ENCODE measurements around the gene EML6.

Gene EML6

DNA sequence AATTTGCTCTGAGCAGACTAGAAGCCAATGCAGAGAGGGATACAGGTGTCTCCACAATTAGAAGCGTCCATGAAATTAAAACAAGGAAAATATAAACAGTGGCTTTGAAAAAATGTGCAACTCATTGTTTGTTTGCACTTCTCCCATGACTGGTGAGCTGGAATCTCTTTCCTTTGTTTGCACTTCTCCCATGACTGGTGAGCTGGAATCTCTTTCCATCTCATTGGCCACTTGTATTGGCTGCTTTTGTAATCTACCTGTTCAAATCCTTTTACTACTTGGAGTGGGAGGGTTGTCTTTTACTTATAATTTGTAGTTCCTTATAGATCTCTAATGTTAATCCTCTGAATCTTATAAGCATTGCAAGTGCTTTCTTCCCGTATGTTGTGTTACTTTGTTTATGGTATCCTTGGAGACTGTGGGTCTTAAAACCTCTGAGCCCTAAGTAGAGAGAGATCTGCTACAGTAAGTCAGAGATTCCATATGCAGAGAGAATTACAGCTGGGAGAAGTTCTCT is 232.7 kb downstream of the EML6 start:
- Histone ChIP-seq H3K4me3 (ENCODE audit: low read length) (no peak overlapping the region), H3K9ac (ENCODE audit: low read length) (no peak overlapping the region), H3K4me1 (ENCODE audit: control insufficient read depth, insufficient read depth, low read length) (no peaks in the 10 kb centered on the region), H3K27ac (ENCODE audit: low read depth, low read length) (no peak overlapping the region), H3K27me3 (ENCODE audit: control insufficient read depth, insufficient read depth, low read length) (no peaks in the 10 kb centered on the region), H3K36me3 (ENCODE audit: control insufficient read depth, insufficient read depth, low read length) (no peaks in the 10 kb centered on the region)

DNA sequence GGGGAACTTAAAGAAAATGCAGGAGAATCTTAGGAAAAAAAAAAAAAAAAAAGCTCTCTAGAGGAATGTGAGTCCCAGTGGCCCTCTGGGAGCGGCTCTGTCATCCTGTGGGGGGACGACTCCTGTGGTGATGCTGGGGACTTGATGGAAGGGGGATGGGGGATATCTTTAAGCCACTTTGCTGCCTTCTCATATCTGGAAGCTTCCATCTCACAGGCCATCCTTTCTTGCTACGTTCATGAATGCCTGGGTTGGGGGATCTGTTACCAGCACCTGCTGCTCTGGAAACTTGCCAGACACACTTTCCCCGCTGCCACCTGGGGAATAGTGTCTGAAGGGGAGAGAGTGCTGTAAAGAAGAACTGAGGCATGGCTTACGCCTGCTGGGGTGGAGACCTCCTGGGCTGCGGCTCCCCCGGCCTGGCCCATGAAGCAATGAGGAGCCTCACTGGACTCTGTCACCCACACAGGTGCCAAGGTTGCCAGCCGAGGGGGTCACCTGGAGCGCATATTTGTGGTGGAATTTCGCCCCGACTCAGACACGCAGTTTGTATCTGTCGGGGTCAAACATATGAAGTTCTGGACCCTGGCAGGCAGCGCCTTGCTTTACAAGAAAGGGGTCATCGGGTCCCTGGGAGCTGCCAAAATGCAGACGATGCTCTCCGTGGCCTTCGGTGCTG is 234.0 kb downstream of the EML6 start:
- Histone ChIP-seq H3K27ac (ENCODE audit: low read depth, low read length) (no peak overlapping the region), H3K36me3 (ENCODE audit: control insufficient read depth, insufficient read depth, low read length) (no peaks in the 10 kb centered on the region), H3K4me1 (ENCODE audit: control insufficient read depth, insufficient read depth, low read length) (no peaks in the 10 kb centered on the region), H3K9ac (ENCODE audit: low read length) (no peak overlapping the region), H3K27me3 (ENCODE audit: control insufficient read depth, insufficient read depth, low read length) (no peaks in the 10 kb centered on the region), H3K4me3 (ENCODE audit: low read length) (no peak overlapping the region)

DNA sequence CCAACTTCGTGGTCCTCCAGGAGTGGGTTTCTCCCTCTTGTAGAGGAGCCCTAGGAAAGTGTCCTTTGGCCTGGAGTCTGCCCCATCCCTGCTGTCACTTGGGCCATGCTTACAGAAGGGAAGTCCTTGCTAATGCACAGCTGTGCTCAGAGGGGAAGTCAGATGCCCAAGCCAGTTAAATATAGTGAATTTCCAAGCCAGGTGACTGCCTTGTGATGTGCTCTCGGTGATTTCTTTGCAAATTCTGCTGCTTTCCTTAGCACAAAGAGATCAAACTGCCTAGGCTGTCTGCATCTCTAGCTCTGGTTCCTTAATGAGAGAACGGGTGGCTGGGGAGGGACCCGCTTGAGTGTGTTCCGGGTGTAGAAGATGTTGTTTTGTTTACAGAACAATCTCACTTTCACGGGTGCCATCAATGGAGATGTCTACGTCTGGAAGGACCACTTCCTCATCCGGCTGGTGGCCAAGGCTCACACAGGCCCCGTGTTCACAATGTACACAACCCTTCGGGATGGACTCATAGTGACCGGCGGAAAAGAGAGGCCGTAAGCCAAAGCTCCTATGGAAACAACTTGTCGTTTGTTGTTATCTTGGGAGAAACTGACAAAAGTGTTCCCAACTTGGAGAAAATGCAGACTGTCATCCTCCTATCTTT is 235.4 kb downstream of the EML6 start:
- Histone ChIP-seq H3K9ac (ENCODE audit: low read length) (no peak overlapping the region), H3K27ac (ENCODE audit: low read depth, low read length) (no peak overlapping the region), H3K4me1 (ENCODE audit: control insufficient read depth, insufficient read depth, low read length) (no peaks in the 10 kb centered on the region), H3K36me3 (ENCODE audit: control insufficient read depth, insufficient read depth, low read length) (no peaks in the 10 kb centered on the region), H3K27me3 (ENCODE audit: control insufficient read depth, insufficient read depth, low read length) (no peaks in the 10 kb centered on the region), H3K4me3 (ENCODE audit: low read length) (no peak overlapping the region)

DNA sequence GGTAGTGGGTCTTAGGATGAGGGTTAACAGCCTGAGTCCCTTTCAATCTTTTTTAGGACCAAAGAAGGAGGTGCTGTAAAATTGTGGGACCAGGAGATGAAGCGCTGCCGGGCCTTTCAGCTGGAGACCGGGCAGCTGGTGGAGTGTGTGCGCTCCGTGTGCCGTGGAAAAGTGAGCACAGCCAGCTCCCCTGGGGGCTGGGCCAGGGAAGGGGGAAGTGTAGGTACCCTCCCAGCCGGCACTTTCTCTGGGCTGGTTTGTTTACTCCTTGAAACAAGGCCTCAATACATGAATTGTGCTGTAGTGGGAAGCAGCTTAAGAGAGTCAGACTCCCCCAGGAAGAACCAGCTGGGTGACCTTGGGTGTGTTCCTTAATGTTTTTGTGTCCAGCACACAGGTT is 236.7 kb downstream of the EML6 start:
- no peak overlapping the region for H3K4me3 ChIP-seq (ENCODE audit: low read length)
- no peaks in the 10 kb centered on the region for H3K27me3 ChIP-seq (ENCODE audit: control insufficient read depth, insufficient read depth, low read length)
- no peaks in the 10 kb centered on the region for H3K4me1 ChIP-seq (ENCODE audit: control insufficient read depth, insufficient read depth, low read length)
- H3K9ac ChIP-seq (ENCODE audit: low read length), result no peak overlapping the region
- no peaks in the 10 kb centered on the region for H3K36me3 ChIP-seq (ENCODE audit: control insufficient read depth, insufficient read depth, low read length)
- no peak overlapping the region for H3K27ac ChIP-seq (ENCODE audit: low read depth, low read length)

DNA sequence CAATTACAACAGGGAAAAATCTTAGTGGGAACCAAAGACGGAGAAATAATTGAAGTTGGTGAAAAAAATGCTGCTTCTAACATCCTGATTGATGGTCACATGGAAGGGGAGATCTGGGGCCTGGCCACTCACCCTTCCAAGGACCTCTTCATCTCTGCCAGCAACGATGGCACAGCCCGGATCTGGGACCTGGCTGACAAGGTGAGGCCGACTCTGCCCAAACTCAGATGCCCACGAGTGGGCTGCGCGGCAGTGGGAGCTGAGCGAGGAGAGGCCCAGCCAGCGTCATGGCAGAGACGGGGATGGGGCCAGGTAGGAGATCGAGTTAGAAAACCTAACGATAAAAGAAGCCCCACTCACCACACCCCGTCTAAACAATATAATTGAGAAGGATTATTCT is 239.0 kb downstream of the EML6 start:
- Histone ChIP-seq H3K27ac (ENCODE audit: low read depth, low read length) (no peak overlapping the region), H3K9ac (ENCODE audit: low read length) (no peak overlapping the region), H3K27me3 (ENCODE audit: control insufficient read depth, insufficient read depth, low read length) (no peaks in the 10 kb centered on the region), H3K4me3 (ENCODE audit: low read length) (no peak overlapping the region), H3K36me3 (ENCODE audit: control insufficient read depth, insufficient read depth, low read length) (no peaks in the 10 kb centered on the region), H3K4me1 (ENCODE audit: control insufficient read depth, insufficient read depth, low read length) (no peaks in the 10 kb centered on the region)

DNA sequence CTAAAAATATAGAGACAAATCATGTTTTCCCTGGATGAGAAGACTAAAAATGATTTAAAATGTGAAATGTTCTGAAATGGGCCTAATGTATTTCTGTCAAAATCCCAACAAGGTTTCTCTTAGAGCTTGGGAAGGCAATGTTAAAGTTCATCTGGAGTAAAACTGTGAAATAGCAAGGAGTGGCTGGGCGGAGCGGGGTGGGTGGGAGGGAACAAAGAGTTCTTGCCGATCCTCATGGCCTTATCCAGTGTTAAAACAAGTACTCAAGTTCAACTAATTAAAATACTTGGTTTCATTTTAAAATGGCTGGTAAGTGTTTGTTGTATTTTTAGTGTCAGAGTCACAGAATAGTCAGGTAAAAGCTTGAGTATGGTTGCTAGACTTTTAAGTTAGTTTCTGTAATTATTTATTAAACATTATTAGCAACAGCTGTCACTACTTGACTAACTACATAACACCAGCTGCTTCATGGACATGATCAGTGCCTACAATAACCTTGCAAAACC is 239.5 kb downstream of the EML6 start:
- no peaks in the 10 kb centered on the region for H3K27me3 ChIP-seq (ENCODE audit: control insufficient read depth, insufficient read depth, low read length)
- no peaks in the 10 kb centered on the region for H3K36me3 ChIP-seq (ENCODE audit: control insufficient read depth, insufficient read depth, low read length)
- no peak overlapping the region for H3K4me3 ChIP-seq (ENCODE audit: low read length)
- H3K27ac ChIP-seq (ENCODE audit: low read depth, low read length), result no peak overlapping the region
- H3K4me1 ChIP-seq (ENCODE audit: control insufficient read depth, insufficient read depth, low read length), result no peaks in the 10 kb centered on the region
- H3K9ac ChIP-seq (ENCODE audit: low read length), result no peak overlapping the region

DNA sequence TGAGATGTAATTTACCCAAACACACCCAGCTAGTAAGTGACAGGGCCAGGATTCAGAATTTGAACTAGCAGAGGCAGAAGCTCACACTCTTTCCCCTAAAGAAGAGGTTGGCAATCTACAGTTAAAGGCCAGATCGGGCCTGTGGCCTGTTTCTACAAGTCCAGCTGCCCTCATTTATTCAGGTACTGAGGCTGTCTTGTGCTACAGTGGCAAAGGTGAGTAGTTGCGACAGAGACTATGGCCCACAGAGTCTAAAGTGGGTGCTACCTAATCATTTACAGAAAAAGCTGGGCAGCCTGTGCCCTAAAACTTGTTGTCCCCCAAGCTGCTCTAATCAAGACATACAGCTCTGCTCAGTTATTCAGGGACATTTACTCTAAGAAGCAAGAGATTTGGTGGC is 240.0 kb downstream of the EML6 start:
- no peak overlapping the region for H3K9ac ChIP-seq (ENCODE audit: low read length)
- no peaks in the 10 kb centered on the region for H3K4me1 ChIP-seq (ENCODE audit: control insufficient read depth, insufficient read depth, low read length)
- H3K4me3 ChIP-seq (ENCODE audit: low read length), result no peak overlapping the region
- H3K27ac ChIP-seq (ENCODE audit: low read depth, low read length), result no peak overlapping the region
- no peaks in the 10 kb centered on the region for H3K27me3 ChIP-seq (ENCODE audit: control insufficient read depth, insufficient read depth, low read length)
- H3K36me3 ChIP-seq (ENCODE audit: control insufficient read depth, insufficient read depth, low read length), result no peaks in the 10 kb centered on the region

DNA sequence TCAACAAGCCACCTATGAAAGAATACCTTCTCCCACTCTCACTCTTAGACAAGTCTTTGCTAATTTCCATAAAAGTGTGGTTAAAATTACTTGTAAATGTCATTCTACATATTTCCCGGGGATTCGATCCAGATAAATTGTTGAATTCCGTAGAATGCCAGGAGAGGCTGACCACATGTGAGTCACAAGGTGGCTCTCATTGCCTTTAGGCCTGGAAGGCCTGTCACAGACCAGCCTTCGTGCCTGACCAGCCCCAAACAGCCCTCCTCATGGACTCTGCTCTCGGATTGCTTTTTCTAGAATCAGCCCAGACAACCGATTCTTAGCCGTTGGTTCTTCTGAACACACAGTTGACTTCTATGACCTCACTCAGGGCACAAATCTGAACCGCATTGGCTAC is 240.8 kb downstream of the EML6 start:
- H3K4me3 ChIP-seq (ENCODE audit: low read length), result no peak overlapping the region
- H3K27me3 ChIP-seq (ENCODE audit: control insufficient read depth, insufficient read depth, low read length), result no peaks in the 10 kb centered on the region
- no peak overlapping the region for H3K27ac ChIP-seq (ENCODE audit: low read depth, low read length)
- no peaks in the 10 kb centered on the region for H3K4me1 ChIP-seq (ENCODE audit: control insufficient read depth, insufficient read depth, low read length)
- H3K36me3 ChIP-seq (ENCODE audit: control insufficient read depth, insufficient read depth, low read length), result no peaks in the 10 kb centered on the region
- no peak overlapping the region for H3K9ac ChIP-seq (ENCODE audit: low read length)

DNA sequence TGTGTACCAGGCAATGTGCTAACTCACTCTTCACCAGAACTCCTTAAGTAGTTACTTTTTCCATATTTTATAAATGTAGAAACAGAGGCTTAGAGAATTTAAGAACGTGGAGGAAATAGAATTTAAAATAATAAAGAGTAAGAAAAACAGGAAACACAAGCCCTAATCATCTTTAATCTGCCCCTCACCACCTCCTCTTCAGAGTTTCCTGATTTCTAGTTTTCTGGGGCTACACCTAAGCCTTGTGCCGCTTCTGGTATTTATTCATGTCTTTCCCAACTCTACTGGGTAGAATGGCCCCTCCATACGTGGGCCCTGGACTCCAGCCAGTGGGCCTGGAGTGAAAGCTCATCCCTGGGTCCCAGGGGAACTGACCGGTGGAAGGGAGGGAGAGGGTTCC is 241.4 kb downstream of the EML6 start:
- H3K9ac ChIP-seq (ENCODE audit: low read length), result no peak overlapping the region
- no peak overlapping the region for H3K4me3 ChIP-seq (ENCODE audit: low read length)
- no peaks in the 10 kb centered on the region for H3K36me3 ChIP-seq (ENCODE audit: control insufficient read depth, insufficient read depth, low read length)
- H3K27me3 ChIP-seq (ENCODE audit: control insufficient read depth, insufficient read depth, low read length), result no peaks in the 10 kb centered on the region
- H3K27ac ChIP-seq (ENCODE audit: low read depth, low read length), result no peak overlapping the region
- no peaks in the 10 kb centered on the region for H3K4me1 ChIP-seq (ENCODE audit: control insufficient read depth, insufficient read depth, low read length)

DNA sequence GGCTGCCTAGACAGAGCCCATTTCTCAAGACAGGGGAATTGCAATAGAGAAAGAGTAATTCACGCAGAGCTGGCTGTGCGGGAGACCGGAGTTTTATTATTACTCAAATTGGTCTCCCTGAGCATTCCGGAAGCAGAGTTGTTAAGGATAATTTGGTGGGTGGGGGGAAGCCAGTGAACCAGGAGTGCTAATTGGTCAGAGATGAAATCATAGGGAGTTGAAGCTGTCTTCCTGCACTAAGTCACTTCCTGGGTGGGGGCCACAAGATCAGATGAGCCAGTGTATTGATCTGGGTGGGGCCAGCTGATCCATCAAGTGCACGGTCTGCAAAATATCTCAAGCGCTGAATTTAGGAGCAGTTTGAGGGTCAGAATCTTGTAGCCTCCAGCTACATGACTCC is 242.0 kb downstream of the EML6 start:
- H3K9ac ChIP-seq (ENCODE audit: low read length), result no peak overlapping the region
- no peak overlapping the region for H3K27ac ChIP-seq (ENCODE audit: low read depth, low read length)
- H3K4me3 ChIP-seq (ENCODE audit: low read length), result no peak overlapping the region
- no peaks in the 10 kb centered on the region for H3K27me3 ChIP-seq (ENCODE audit: control insufficient read depth, insufficient read depth, low read length)
- no peaks in the 10 kb centered on the region for H3K4me1 ChIP-seq (ENCODE audit: control insufficient read depth, insufficient read depth, low read length)
- no peaks in the 10 kb centered on the region for H3K36me3 ChIP-seq (ENCODE audit: control insufficient read depth, insufficient read depth, low read length)

DNA sequence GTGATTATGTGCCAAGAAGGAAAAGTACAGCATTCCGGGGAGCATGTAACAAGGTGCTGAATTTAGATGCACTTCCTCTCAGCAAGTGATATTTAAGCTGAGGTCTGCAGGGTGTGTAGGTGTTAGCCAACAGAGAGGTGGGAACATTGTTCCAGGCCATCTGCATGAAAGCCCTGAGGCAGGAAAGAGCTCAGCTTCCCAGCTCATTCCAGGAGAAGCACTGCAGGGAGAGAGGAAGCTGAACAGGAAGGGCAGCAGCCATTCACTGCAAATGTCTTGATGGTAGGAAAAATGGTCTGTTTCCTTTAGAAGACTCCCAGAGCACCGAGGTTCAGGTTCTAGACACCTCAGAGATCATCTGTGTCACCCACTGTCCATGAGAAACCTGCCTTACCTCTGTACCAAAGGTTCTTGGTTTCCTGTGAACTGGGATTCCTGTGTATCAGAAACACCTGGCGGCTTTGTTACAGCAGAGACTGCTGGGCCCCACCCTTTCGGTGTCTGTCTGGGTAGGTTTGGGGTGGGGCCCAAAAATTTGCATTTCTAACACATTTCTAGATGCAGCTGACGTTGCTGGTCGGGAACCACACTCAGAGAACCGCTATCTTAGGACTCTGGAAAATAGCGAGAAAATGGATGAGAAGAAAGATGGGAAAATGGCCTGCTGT is 242.8 kb downstream of the EML6 start:
- Histone ChIP-seq H3K4me3 (ENCODE audit: low read length) (no peak overlapping the region), H3K36me3 (ENCODE audit: control insufficient read depth, insufficient read depth, low read length) (no peaks in the 10 kb centered on the region), H3K4me1 (ENCODE audit: control insufficient read depth, insufficient read depth, low read length) (no peaks in the 10 kb centered on the region), H3K27me3 (ENCODE audit: control insufficient read depth, insufficient read depth, low read length) (no peaks in the 10 kb centered on the region), H3K9ac (ENCODE audit: low read length) (no peak overlapping the region), H3K27ac (ENCODE audit: low read depth, low read length) (no peak overlapping the region)

DNA sequence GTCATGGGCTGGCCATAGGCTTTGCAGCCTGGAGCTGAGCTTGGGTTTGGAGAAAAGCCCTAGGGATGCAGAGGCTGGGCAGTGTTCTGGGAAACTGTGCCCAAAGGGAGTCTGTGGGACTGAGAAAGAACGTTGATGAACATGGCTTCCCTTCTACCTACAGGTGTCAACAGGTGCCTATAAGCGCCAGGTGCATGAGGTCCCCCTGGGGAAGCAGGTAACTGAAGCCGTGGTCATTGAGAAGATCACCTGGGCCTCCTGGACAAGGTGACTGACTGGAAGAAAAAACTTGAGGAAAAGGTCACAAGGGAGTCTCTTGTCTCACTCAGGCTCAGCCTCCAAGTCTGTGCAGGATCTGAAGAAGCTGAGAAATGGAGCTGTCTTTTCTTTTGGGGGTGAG is 243.4 kb downstream of the EML6 start:
- no peak overlapping the region for H3K4me3 ChIP-seq (ENCODE audit: low read length)
- H3K27ac ChIP-seq (ENCODE audit: low read depth, low read length), result no peak overlapping the region
- H3K4me1 ChIP-seq (ENCODE audit: control insufficient read depth, insufficient read depth, low read length), result no peaks in the 10 kb centered on the region
- no peaks in the 10 kb centered on the region for H3K27me3 ChIP-seq (ENCODE audit: control insufficient read depth, insufficient read depth, low read length)
- H3K9ac ChIP-seq (ENCODE audit: low read length), result no peak overlapping the region
- no peaks in the 10 kb centered on the region for H3K36me3 ChIP-seq (ENCODE audit: control insufficient read depth, insufficient read depth, low read length)
